GM12872 (cell line): ENCODE data around the gene TXNDC17.

Source experiments
- CTCF ChIP-seq: IDR thresholded peaks from 3 replicates; pipeline ENCODE4 v1.5.1; 2011; ENCODE audit warnings: low read depth, mild to moderate bottlenecking, low read length, moderate library complexity; ENCODE audit not compliant: insufficient read depth

TXNDC17 gene

GRCh38 chr17:6636616-6637457 lies 4.0 kb upstream of the TXNDC17 start:
- no peak for TF ChIP-seq CTCF

DNA sequence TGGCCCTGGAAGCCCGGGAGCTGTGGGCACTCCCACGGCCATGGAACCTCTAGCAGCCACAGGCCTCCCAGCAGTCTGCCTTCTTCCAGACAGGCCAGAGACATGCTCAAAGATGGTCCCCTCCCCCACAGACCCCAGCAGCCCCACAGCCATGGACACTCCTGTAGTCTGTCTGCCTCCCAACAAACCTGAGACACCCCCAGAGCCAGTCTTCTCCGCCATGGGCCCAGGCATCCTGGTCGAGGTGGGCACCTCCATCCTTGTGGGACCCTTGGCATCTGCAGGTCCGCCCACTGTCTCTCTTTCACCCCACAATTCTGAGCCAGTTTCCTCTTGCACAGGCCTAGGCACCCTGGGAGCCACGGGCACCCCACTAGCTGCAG lies 3.4 kb upstream of the TXNDC17 start:
- no peak for TF ChIP-seq CTCF

DNA sequence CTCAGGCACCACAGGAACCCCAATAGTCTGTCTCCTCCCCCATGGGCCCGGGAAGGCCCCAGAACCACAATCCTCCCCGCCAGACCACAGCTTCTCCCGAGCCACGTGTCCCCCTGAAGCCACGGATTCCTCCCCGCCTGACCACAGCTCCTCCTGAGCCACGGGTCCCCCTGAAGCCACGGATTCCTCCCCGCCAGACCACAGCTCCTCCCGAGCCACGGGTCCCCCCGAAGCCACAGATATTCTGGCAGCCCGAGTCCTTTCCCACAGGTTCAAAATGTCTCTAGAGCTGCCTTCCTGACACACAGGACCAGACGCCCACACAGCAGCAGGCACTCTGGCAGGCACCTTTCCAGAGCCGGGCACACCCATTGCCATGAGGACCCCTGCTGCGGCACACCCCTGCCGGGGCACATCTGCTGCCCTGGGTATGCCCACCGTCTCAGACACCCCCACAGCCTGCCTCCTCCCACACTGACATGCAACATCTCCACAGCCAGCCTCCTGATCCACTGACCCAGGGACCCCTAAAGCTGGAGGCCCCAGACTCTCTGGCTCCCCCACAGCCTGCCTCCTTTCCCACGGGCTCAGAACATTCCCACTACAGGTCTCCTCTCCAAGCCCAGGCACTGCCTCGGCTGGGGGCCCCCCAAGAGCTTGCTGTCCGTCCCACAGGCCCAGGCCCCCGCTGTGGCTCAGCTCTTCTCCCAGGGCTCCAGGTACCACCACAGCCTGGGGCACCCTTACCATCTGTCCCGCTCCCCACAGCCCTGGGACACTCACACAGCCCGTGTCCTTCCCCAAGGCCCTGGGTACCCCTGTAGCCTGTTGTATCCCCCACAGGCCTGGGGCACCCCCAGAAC lies 2.6 kb upstream of the TXNDC17 start:
- no peak for TF ChIP-seq CTCF

- TF ChIP-seq CTCF, result no peak
Observed at GRCh38 chr17:6639014-6639585, 1.8 kb upstream of the TXNDC17 start.

DNA sequence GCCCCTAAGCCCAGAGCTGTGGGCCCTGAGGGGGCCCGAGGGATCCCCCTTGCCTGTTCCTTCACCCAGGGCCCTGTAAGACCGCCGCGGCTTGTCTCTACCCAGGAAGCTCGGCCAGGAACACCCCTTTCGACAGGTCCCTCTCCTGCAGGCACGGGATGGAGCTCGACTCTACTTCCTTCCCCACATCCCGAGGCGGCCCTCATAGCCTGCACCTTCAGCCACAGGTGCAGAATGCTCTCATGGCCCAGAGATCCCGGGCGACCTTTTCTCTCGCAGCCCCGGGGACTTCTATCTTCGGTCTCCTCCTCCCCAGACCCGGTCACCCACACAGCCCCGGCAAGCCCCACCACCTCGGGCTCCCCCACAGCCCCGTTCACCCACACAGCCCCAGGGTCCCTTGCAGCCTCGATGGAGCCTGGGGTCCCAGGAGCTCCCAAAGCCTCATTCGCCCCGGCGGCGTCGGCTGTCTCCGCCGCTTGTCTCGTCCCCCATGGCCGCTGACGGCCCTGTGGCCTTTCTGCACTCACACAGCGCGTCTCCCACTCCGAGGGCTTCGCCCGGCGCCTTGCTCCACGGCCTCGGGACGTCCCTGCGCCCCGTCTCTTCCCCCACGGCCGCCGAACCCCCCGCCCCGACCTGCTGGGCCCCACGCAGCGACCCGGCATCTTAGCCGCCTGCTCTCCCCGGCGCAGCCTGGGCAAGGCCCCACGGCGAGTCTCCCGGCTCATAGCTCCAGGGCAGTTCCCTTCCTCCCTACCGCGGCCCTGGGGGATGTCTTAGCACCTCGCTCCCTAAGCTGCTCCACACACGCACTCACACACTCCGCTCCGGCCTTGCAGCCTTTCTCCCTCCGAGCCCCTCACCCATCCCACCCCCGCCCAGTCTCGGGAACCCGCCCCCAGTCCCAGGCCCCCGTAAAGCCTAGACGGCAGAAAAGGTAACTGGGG lies 999 bp upstream of the TXNDC17 start:
- TF ChIP-seq CTCF, result no peak

DNA sequence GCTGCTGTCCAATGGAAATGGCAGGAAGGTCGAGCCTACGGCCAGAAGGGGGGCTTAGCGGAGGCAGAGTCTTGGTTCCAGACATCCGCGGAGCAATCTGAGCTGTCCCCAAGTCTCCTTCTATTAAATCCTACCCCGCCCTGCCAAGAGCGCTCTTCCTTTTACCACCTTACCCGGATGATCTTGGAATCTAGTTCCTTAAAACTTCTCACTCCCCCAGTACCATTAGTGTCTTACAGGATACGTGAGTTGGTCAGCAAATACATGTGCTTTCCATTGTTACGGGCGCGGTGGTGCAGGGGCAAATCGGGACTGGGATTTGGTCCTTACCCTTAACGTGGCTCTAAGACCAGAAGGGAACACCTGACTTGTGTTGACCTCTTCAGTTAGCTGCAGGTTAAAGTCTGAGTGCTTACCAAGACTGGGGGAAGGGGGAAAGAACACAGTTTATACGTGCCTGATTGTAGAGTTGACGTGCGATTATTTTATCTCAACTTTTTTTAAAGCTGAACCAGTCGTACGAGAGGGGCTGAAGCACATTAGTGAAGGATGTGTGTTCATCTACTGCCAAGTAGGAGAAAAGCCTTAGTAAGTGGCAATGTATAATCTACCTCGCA lies 495 bp downstream of the TXNDC17 start:
- TF ChIP-seq CTCF, result no peak
